HG03565 (cell line): ENCODE measurements around the gene TSPAN4.

Experiments used
- ATAC-seq: cut with Tn5 transposase; IDR thresholded peaks from one replicate; pipeline ENCODE4 v1.9.1; 2021; ENCODE audit warnings: mild to moderate bottlenecking, moderate library complexity; ENCODE audit not compliant: unreplicated experiment

TSPAN4 gene

DNA sequence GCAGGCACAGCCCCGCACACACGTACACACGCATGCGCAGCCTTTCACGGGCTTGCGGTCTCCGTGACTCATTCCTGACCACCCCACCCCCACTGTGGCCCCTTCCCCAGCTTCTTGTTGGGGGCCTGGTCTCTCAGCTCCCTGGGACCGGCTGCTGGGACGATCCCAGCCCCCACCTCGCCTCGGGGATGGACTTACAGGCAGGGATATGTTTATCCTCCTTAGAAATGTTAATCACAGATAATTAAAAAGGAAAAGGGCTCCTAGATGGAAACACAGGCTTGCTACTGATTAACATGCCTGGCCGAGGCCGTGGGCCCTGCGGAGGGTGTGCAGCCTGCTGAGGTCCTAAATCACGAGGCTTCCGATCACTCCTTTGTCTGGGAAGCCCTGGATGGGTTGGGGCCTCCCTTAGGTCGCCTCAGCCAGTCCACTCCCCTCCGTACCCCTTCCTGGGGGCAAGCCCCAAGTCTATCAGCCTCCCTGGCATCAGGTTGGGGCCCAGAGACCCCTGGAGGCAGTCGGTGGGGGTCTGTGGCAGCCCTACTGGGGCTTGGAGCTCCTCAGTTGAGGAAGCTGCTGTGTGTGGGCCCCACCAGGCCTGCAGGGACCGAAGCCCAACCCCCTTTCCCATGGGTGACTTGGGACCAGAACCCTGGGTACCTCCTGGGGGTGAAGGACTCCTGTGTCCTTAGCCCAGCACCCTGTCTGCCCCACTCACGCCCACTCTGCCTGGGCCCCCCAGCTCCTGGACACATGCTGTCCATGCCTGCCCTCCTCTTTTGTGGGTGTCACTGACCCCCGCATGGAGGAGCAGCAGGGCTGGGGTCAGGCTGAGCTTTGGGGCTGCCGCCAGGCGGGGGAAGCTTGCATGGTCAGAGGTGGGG lies 20.6 kb downstream of the TSPAN4 start:
- no peak for ATAC-seq

DNA sequence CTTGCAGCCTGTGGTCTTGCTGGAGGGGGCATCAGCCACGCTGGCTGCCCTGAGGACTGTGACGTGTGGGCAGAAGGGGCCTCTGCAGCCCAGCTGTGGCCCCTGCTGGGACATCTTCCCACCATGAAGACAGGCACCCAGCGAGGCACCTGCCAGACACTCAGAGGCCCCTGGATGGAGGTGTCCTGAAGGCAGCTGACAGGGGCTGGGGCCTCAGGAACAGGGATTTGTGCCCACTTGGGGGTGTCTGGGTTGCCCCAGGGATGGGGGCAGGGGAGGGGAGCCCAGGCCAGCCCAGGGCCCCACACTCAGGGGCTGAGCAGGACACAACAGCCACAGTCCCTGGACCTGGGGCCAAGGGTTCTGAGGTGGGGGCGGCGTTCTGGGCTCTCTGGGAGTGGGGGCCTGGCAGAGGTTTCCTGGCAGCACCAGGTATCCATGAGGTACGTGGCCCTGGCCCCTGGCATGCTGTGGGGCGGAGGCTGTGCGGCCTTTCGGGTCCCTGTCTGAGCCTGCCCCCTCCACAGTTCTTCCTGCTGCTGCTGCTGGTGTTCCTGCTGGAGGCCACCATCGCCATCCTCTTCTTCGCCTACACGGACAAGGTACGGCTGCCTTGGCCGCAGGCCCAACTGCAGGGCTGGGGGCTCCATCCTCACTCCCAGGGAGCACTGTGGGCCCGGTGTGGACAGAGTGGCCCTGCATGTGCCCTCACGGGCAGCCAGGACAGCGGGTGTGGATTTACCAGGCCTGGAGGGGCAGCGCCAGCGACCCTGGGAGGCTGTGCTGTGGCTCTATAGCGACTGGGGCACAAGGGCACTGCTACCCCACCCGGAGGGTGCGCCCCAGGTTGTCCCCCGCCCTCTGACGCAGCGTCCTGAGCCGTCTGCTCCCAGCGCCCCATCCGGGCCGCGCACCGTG lies 21.5 kb downstream of the TSPAN4 start:
- ATAC-seq = no peak

DNA sequence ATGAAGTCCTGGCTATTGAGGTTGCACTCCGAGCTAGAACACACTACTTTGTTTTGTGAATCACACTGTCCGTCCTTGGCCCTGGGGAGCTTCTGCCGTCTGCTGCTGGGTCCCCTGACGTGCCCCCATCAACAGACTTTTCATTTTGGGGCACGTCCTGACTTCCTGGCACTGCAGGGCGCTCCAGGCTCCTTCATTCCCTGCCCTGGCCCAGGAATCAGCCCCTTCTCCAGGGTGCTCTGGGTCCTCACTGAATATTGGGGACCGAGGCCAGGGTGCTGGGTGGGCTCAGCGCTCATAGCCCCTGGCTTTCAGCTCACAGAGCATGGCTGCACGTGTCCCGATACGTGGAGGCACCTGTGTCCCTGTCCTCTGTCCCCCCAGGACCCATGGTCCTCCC lies 22.2 kb downstream of the TSPAN4 start:
- no peak for ATAC-seq

DNA sequence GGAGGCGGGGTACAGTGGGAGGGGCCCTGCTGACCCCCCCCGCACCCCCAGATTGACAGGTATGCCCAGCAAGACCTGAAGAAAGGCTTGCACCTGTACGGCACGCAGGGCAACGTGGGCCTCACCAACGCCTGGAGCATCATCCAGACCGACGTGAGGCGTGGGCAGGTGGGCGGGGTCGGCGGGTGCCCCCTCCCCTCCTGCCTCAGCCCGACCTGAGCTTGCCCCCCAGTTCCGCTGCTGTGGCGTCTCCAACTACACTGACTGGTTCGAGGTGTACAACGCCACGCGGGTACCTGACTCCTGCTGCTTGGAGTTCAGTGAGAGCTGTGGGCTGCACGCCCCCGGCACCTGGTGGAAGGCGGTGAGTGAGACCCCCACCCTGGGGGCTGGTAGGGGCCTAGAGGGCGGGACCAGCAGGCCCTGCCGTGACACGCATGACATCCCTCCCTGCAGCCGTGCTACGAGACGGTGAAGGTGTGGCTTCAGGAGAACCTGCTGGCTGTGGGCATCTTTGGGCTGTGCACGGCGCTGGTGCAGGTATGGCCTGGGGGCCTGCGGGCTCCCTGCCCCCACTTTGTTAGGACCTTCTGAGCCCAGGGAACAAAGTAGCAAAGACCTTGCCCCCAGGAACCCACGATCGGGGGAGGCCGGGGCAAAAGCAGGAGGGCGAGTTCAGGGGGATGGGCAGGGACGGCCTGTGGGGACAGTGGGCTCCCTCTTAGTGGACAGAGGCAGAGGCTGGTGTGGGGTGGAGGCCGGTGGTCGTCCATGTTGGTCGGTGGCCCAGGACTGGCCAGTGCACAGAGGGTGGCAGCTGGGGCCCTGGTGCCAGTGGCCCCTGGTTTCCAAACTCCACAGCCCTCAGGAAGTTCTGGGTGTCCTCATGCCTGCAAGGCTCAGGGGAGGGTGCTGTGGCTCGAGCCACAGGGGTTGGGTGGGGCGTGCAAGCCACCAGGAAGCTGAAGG lies 23.1 kb downstream of the TSPAN4 start:
- no peak for ATAC-seq

DNA sequence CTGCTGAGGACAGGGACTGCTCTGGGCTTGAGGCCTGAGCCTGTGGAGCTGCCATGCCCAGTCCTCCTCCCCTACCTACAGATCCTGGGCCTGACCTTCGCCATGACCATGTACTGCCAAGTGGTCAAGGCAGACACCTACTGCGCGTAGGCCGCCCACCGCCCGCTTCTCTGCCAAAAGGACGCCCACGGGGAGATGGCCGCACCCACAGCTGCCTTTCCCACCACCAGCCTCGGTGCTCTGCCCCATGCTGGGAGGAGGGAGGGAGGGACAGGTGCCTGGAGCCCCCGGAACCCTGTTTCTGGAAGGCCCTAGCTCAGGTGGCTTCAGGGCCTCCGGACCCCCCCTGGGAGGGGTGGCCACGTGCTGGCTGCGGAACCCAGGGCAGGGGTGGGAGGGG lies 23.8 kb downstream of the TSPAN4 start:
- no peak for ATAC-seq

DNA sequence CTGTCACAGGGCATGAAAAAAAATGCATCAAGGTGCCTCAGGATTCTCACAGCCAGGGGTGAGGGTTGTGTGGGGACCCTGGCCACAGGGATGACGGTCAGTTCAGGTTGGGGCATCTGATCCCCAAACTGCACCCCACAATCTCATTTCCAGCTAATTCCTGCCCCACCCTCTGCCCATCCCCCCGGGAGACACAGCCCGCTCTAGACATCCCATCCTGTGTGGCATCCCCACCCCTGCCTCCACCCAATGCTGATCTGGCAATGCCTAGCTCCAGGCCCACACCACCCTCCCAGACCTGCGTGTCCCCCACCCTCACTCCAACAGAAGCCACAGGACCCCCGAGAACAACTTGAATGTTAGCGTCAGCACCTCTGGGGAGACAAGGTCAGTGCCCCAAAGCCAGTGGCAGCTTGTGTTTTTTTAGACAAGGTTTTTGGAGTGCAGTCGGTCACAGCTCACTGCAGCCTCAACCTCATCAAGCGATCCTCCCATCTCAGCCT lies 25.3 kb downstream of the TSPAN4 start:
- ATAC-seq = no peak

DNA sequence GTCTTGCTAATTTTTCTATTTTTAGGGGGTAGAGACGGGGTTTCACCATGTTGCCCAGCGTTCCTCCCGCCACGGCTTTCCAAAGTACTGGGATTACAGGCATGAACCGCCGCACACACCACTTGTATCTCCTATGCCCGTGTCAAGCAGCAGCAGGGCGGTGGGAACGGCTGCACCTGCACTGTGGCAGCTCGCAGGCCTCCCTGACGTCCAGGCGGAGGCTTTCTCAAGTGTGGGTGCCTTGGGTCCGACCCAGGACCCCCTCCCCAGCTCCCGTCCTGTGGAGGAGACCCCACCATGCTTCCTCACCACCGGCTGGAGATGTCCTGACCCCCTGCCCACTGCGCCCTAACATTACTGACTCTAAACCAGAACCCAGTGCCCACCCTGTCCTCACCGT lies 25.7 kb downstream of the TSPAN4 start:
- no peak for ATAC-seq

DNA sequence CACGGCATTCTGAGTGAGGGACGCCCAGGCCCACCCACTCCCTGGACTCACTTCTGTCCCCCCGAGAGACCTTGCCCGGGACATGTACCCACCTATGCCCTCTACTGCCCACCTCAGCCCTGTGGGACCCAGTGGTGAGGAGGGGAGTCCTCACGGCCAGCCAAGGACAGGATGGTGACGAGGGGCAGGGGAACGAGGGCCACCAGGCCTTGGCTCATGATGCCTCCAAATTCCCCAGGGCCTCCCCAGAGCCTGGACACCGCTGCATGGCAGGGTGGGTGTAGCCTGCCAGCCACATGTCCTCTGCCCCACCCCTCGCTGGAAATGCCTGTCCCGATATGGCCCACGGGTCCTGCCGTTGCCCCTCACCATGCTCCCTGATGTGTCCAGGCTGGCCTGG lies 26.1 kb downstream of the TSPAN4 start:
- no peak for ATAC-seq

DNA sequence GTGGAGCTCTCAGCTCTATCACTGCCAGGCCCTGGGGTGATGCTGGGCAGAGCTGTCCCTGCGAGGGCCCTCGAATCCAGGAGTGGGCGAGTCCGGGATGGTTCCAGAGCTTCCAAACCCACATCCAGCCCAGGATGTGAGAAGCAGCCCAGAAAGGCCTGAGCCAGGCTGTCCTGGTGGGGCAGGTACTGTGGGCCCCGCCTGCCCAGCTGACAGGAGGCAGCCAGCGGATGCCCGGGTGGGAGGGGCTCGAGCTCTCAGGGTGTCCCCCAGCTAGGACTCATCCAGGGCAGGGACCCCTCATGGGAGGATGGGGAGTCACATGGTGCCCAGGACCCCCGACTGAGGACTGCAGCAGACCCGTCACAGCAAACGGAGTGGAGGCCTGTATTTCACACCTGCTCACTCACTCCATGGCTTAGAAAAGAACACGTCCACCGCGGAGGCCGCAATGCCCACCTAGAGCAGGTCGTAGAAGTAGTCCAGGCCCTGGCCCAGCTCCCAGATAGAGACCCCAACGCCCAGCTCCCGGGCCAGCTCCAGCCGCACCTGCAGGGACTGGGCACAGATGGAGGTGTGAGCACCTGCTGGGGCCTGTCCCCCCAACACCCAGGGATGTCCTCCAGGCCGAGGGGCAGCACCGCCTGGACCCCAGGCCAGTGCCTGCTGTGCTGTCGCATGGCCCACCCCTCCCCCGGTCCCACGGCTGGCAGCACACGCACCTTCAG lies 26.9 kb downstream of the TSPAN4 start:
- no peak for ATAC-seq

DNA sequence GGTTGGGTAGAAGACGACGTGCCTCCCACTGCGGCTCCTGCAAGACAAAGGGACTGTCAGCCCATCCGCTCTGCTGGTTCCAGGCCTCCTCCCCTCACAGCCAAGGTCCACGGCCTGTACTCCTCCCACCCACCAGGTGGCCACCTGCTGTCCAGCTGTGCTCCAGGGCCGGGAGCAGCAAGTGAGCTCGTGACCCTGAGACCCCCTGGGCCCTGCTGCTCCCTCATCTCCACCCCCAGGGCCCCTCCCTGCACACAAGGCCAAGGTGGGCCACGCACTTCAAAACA lies 27.4 kb downstream of the TSPAN4 start:
- no peak for ATAC-seq

DNA sequence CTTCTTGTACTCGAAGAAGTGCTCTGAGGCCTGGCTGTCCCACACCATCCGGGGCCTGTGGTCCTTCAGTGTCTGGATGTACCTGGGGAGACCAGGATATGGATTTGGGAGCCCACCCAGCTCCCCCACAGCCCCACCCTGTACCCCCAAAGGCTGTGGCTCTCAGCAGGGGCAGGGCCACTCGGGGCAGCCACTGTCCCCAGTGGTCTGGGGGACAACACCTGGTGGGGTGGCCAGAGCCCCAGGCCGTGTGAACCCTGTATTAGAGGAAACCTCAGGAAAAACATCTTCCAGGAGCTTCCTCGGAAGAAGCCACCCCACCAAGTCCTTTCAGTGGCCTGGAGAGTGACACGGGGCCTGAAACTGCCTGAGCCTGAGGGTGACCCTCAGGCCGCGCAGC lies 27.8 kb downstream of the TSPAN4 start:
- no peak for ATAC-seq

DNA sequence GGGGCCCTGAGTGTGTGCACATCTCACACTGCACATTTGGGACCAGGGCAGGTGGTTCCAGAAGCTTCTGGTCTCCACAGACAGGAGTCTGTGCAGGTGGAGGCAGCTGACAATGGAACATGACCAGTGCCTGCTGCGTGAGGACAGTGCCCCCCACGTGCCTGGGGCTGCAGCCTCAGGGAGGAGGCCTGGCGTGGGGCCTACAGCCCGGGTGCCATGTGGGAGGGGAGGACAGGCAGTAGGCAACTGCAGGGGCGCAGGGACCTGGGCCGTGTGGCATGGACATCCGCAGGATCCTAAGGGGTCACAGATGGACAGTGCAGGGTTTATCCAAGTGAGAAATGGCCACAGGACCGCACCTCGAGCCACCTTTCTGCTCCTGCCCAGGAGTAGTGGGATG lies 28.8 kb downstream of the TSPAN4 start:
- ATAC-seq = no peak

DNA sequence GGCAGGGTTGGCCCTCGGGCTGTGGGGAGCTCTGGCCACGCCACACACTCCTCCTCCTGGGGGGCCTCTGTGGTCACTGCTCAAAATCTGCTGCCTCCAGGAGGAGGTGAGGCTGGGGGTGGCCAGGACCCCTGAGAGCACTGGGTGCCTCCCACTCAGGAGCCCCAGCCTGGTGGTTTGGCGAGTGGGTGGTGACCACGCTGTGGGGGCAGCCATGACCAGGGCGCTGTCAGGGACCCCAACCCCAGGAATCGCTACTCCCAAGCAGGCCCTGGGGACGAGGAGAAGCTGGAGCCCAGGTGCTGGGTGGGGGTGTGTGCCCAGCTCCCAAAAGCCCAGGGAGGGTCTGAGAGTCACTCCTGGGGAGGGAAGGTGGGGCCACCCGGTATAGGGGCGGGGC lies 30.1 kb downstream of the TSPAN4 start:
- no peak for ATAC-seq

DNA sequence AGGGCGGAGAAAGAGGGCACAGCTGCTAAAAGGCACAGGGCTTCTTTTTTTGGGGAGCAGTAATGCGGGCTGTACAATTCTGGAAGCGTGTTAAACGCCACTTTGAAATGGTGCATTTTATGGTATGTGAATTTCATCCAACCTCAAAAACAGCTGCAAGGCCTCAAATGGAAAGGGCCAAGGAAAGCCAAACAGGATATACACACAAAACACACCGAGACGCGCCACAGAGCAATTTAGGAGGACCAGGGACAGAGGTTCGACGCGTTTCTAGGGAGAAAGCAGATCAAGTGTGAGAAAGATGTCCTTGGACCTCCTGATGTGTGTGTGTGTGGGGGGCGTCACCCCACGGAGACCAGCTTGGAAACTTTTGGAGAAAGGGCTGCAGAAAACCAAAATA lies 31.1 kb downstream of the TSPAN4 start:
- ATAC-seq = no peak

DNA sequence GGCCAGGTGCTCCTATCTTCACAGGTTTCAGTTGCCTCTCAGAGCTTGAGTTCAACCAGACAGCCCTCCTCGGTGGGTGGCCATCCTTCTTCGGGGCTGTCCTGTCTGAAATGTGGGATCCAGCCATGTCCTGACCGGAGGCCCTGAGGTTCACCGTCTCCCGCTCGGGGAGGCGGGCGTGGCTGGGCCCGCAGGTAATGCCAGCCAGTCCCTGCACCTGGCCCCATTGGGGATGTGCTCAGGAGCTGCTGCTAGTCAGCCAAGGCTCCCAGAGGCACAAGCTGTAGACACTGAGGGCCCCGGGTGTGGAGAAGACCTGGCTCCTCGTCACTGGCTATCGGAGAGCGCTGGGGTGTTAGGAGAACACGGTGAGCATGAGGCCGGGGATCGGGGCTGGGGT lies 32.6 kb downstream of the TSPAN4 start:
- ATAC-seq = no peak

DNA sequence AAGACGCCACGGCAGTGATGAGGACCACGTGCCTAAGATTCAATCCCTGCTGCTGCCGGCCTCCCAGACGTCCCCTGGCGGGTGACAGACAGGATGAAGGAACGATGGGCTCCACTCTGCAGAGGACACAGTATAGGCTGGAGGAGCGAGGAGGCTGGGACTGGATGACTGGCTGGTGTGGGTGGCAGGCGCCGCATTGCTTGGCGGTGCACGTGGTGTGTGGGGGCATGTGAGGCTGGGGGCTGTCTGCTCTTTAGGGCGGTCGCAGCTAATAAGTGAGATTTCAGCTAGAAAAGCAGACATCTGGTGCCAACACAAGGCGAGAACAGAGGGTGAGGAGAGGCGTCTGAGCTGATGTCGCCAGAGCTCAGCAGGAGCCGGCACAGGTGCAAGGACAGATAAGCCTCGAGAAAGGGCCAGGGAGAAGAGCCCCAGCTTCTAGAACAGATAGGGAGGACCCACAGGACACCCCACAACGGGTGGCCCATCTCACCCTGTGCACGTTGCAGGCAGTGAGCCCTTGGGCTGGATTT lies 33.2 kb downstream of the TSPAN4 start:
- ATAC-seq = no peak

DNA sequence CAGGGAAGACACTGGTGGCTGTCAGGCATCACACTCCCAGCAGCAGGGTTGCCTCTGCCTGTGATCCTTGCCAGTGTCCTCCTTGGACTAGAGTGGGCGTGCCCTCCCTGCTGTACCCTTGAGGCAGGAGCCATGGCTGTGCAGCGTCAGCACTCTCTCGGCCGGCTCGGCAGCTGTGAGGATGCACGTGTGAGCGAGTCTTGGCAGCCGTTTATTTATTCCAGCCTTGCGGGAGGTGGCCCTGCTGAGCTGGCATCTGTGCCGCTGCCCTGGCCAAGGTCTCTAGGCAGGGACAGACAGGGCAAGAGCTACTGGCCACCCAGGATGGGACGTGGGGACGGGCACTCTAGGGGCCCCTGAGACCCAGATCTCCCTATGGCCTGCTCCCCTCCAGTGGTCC lies 33.9 kb downstream of the TSPAN4 start:
- ATAC-seq = no peak

DNA sequence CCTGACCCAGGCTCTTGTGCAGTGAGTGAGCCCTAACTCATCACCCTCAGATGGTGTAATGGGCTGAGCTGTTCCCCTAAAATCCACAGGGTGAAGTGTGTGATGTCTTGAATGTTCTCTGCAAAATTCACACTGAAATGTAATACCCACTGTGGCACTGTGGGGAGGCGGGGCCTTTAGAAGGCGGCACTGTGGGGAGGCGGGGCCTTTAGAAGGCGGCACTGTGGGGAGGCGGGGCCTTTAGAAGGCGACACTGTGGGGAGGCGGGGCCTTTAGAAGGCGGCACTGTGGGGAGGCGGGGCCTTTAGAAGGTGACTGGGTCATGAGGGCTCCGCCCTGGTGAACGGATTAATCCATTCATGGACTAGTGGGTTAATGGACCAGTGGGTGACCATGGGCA lies 34.9 kb downstream of the TSPAN4 start:
- ATAC-seq = no peak

DNA sequence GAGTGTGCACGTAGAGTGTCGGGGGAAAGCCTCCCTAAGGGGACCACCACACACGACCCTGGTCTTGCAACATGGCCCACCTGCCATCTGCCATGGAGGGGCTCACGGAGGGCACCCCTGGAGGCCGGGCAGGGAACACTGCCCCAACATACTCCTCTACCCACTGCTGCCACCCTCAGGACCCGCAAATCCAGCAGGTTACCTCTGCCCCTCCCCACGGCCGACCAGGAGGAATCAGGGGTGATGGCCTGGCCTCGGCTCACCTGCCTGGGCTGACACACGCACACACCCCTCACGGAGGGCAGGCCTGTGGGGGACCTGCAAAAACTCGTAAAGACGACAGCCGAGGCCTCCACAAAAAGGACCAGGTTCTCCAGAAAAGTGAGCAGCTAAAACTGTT lies 37.8 kb downstream of the TSPAN4 start:
- no peak for ATAC-seq

DNA sequence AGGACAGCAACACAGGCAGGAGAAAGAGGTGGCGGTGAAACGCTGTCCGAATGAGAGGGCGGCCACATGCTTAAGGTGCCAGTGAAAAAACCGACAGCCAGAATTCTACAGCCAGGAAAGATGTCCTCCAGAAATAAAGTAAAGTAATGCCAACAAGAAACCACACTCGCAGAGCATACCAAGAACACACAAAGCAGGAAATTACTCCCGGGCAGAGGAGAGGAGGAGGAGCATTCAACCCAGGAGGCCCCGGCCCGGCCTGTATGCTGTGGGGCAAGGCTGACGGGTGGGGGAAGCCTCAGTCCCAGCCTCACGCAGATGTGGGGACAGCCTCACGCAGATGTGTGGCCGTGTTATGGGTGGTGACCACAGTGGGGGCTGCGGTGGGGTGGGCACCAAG lies 39.9 kb downstream of the TSPAN4 start:
- ATAC-seq = no peak
